GM12878 (cell line): ENCODE measurements around the gene TSFM. TPM values are rescaled to one million over a fixed set of nuclear protein-coding genes. Genes with fewer than 3 reads are reported as not detected.

Experiments used
- ATAC-seq: fragments of 200-7000 bp; cut with Tn5 transposase; 3 replicates; pipeline ENCODE4 v1.9.1; 2020; ENCODE audit warnings: mild to moderate bottlenecking, moderate library complexity
- BruUV-seq: library from RNA; stranded (reverse); fragments of 400-500 nt; replicated peaks from 2 replicates; lab custom pipeline; 2021; lab: Mats Ljungman, UMichigan
- CTCF ChIA-PET: fragments of 300-600 bp; sonication (Branson Sonifier 250); formaldehyde crosslinking; extraction: SDS; loops from one replicate; lab custom pipeline; 2021; ENCODE audit warnings: inconsistent platforms; lab: Yijun Ruan, JAX
- POLR2A ChIA-PET: fragments of 350-600 bp; formaldehyde crosslinking; extraction: SDS; loops from one replicate; lab custom pipeline; 2021; ENCODE audit warnings: inconsistent platforms; lab: Charles Lee
- RAD21 ChIA-PET: fragments of 300-600 bp; sonication (Branson Sonifier 250); formaldehyde crosslinking; loops from one replicate; lab custom pipeline; 2023; ENCODE audit warnings: antibody characterized with exemption; ENCODE audit not compliant: unreplicated experiment; lab: Charles Lee
- SMC1A ChIA-PET: fragments of 300-600 bp; sonication (Branson Sonifier 250); formaldehyde crosslinking; loops from one replicate; lab custom pipeline; 2023; ENCODE audit not compliant: unreplicated experiment, uncharacterized antibody; lab: Charles Lee
- DNase-seq: peaks from one replicate; pipeline ENCODE4 v3.0.0-alpha.2; 2011; ENCODE audit warnings: low read depth, low spot score
- FAIRE-seq: peaks from 3 replicates; lab custom pipeline; 2011; peaks lifted over from hg19 to GRCh38; lab: Jason Lieb, UNC
- H2AFZ ChIP-seq: 2 replicates; pipeline ENCODE4 v1.6.0; 2011; ENCODE audit warnings: low read depth, low read length, control low read depth; ENCODE audit not compliant: control insufficient read depth
- H3K27ac ChIP-seq: 2 replicates; pipeline ENCODE4 v1.5.1; 2011; ENCODE audit warnings: control low read depth; ENCODE audit not compliant: control insufficient read depth, insufficient read depth
- H3K27me3 ChIP-seq, 2 experiments: replicated peaks in 1 of 2; 2 replicates each; pipeline versions ENCODE4 v1.6.0 to v1.6.1; 2011; ENCODE audit warnings: low read length in 1 of 2; ENCODE audit not compliant: control insufficient read depth in 2 of 2, insufficient read depth in 2 of 2
- H3K36me3 ChIP-seq, 2 experiments: 2 replicates each; pipeline ENCODE4 v1.5.1; 2011; ENCODE audit warnings: low read length in 1 of 2; ENCODE audit not compliant: control insufficient read depth in 2 of 2, insufficient read depth in 2 of 2
- H3K4me1 ChIP-seq: 2 replicates; pipeline ENCODE4 v1.6.1; 2011; ENCODE audit warnings: mild to moderate bottlenecking, low read length, moderate library complexity, mixed read lengths; ENCODE audit not compliant: control insufficient read depth, insufficient read depth
- H3K4me2 ChIP-seq: 2 replicates; pipeline ENCODE4 v1.6.0; 2011; ENCODE audit warnings: control low read depth; ENCODE audit not compliant: control insufficient read depth, insufficient read depth
- H3K4me3 ChIP-seq: fragments of 200-600 bp; sonication (generic); 2 replicates; pipeline ENCODE4 v1.5.1; 2016
- H3K79me2 ChIP-seq: 2 replicates; pipeline ENCODE4 v1.6.0; 2011; ENCODE audit warnings: low read length; ENCODE audit not compliant: control insufficient read depth, insufficient read depth
- H3K9ac ChIP-seq: 2 replicates; pipeline ENCODE4 v1.8.0; 2011; ENCODE audit warnings: low read length, control low read depth, mixed read lengths; ENCODE audit not compliant: control insufficient read depth, insufficient read depth
- H3K9me3 ChIP-seq: replicated peaks from 3 replicates; pipeline ENCODE4 v1.5.1; 2011; ENCODE audit warnings: mild to moderate bottlenecking, low read length; ENCODE audit not compliant: control insufficient read depth, insufficient read depth
- H4K20me1 ChIP-seq: 2 replicates; pipeline ENCODE4 v1.6.0; 2011; ENCODE audit not compliant: control insufficient read depth, insufficient read depth
- HDGF ChIP-seq: fragments of 450-650 bp; IDR thresholded peaks from 2 replicates; pipeline ENCODE4 v1.6.1; 2016; ENCODE audit warnings: antibody characterized with exemption
- ZBED1 ChIP-seq: IDR thresholded peaks from 2 replicates; pipeline ENCODE4 v1.6.1; 2016; ENCODE audit warnings: borderline replicate concordance
- ZNF592 ChIP-seq: fragments of 450-650 bp; IDR thresholded peaks from 2 replicates; pipeline ENCODE4 v1.6.1; 2017; ENCODE audit warnings: mild to moderate bottlenecking, moderate library complexity
- WGBS: methylation state at CpG from one replicate; pipeline ENCODE4 v1.1.6; 2016; ENCODE audit warnings: low lambda C conversion rate; ENCODE audit not compliant: insufficient replicate concordance, insufficient coverage; ENCODE audit errors: missing lambda C conversion rate; 5-methylcytosine and 5-hydroxymethylcytosine counted together
- in situ Hi-C: fragments of 300-500 bp; cut with MboI; formaldehyde crosslinking; loops from 9 replicates; pipeline ENCODE4 v1.14.3; 2018; ENCODE audit warnings: mixed read lengths
- intact Hi-C: fragments of 100-400 bp; cut with micrococcal nuclease; formaldehyde crosslinking; loops from one replicate; pipeline ENCODE4 v1.14.2; 2022; ENCODE audit not compliant: unreplicated experiment
- polyA plus RNA-seq, 11 experiments: library from polyadenylated mRNA; depleted of rRNA in 4 of 11; unstranded in 6 of 11; stranded (reverse) in 5 of 11; fragments of >200 nt; fragmentation: Nextera tagmentation in 4 of 11; fragmentation: Illumina TruSeq in 1 of 11; extraction: Ambion mirVana in 4 of 11; extraction: Trizol in 1 of 11; gene quantifications; 1 replicate in 1 of 11; 2 replicates in 10 of 11; pipeline versions ENCODE4 v1.2.1 to v1.2.3, GENCODE V29; 2011 to 2016; ENCODE audit warnings: inconsistent platforms in 2 of 11, missing spikeins in 2 of 11, low read depth in 1 of 11
- total RNA-seq, 4 experiments: library from RNA; depleted of rRNA in 3 of 4; stranded (reverse); fragments of >200 nt in 3 of 4; fragmentation: Illumina TruSeq in 1 of 4; extraction: Trizol in 1 of 4; gene quantifications; 2 replicates each; pipeline versions ENCODE4 v1.2.1 to v1.2.3, GENCODE V29; 2013 to 2021

Gene TSFM
- total and polyA plus RNA-seq, 10 of the 15 experiments (the other 5 are each of a cell fraction or from before 2014, with no cell fraction given): 36.7 to 132 (median 45.6) TPM

- TF ChIP-seq ZNF592: no peak
These were observed 37.1 kb upstream of the TSFM start (continued) for GRCh38 chr12:57745485-57745881.

GRCh38 chr12:57746025-57746424 lies 36.6 kb upstream of the TSFM start:
- Histone ChIP-seq H3K4me3 (peak overlapping the region; percentile 91), H3K79me2 (peaks cover 34% of the 10 kb centered on the region), H3K27ac (no peak overlapping the region), H3K27me3 (no peaks in the 10 kb centered on the region), H3K4me1 (peaks cover 21% of the 10 kb centered on the region), H3K9me3 (no peaks in the 10 kb centered on the region), H3K36me3 (peaks cover 6 to 7% of the 10 kb centered on the region in 2 experiments), H3K4me2 (peak overlapping the region; percentile 84), H2AFZ (no peak overlapping the region), H3K9ac (peak overlapping the region; percentile 93; the same call in 1 of the 2 replicates), H4K20me1 (no peaks in the 10 kb centered on the region)
- in situ Hi-C loops: no loop called here
- no TSS peak for BruUV-seq
- intact Hi-C loops: no loop called here
- DNase-seq (no peak), FAIRE-seq (no peak), ATAC-seq (no peak)
- RAD21 ChIA-PET: no interaction called here
- SMC1A ChIA-PET: interaction anchor here (2.4 kb wide), 1 partner anchor 10 kb away, joined by 14 read pairs; no protein-coding TSS in a partner anchor
- CTCF ChIA-PET: interaction anchor here (1.1 to 2.9 kb wide), 2 partner anchors 10 to 170 kb away, joined by 3 to 28 read pairs; no protein-coding TSS in a partner anchor
- 61% methylated on average over 3 of the region's 3 CpGs for WGBS
- TF ChIP-seq ZBED1: 0 out of 2 replicates have a peak, but pooled peaks have one; percentile 8
- TF ChIP-seq HDGF: no peak
- POLR2A ChIA-PET: interaction anchor here (0.5 to 3.0 kb wide), 2 partner anchors 10 to 25 kb away, joined by 3 to 19 read pairs; partner anchors contain the start of gene MARCHF9
